ENCODE results near the gene PARD6B.
"Not testable (repeated sequence)": the region's sequence is repeated elsewhere in the genome, so short reads cannot be mapped to it uniquely, and the experiment has no call there.

The PARD6B gene

DNA sequence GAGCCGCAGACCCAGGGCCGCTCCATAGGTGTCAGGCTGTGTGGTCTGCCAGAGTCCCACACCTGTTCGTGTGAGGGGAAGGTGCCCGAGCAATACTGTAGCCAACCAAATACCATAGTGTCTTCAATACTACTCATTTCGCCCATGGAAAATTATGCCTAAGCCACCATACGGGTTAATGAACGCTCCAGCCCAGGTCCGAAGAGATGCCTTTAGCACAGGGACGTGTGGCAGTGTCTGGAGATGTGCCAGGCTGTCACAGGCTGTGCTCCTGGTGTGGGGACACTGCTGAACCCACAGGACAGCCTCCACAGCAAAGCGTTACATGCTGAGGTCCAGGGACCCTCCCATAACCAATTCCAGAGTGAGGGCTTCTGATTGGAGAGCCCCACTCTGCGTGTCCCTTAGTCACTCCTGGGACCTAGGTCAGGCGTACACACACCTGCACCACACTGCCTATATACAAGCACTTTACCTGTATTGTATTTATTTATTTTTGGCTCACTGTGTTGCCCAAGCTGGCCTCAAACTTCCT, 38.2 kb downstream of the PARD6B start:
- not testable (repeated sequence) for DNase-seq

DNA sequence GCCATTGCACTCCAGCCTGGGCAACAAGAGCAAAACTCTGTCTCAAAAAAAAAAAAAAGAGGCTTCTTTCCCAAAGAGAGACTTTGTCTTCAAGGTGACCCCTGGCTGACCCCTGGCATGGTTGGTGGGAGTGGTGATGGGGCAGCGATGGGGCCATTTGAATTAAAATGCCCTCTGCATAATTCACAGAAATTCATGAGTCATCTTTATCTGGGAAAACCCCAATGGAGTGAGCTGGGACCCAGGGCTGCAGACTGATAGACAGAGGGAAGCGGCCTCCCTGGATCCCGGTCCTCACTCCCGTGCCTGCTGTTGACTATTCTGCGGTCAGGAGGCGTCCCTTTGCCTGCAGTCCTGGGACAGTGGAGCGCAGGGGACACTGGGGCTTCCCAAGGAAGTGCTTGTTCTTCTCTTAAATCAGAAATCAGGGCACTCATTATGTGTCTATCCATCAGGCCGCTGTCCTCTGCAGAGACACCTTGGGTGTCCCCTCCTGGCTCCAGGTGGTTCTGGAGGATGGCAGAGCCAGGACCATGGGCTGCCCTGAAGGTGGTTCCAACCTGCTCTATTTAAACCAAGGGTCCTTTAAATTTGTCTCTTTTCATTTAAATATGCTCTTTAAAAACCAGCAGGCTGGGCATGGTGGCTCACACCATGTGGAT, 40.2 kb downstream of the PARD6B start:
- not testable (repeated sequence) for DNase-seq

DNA sequence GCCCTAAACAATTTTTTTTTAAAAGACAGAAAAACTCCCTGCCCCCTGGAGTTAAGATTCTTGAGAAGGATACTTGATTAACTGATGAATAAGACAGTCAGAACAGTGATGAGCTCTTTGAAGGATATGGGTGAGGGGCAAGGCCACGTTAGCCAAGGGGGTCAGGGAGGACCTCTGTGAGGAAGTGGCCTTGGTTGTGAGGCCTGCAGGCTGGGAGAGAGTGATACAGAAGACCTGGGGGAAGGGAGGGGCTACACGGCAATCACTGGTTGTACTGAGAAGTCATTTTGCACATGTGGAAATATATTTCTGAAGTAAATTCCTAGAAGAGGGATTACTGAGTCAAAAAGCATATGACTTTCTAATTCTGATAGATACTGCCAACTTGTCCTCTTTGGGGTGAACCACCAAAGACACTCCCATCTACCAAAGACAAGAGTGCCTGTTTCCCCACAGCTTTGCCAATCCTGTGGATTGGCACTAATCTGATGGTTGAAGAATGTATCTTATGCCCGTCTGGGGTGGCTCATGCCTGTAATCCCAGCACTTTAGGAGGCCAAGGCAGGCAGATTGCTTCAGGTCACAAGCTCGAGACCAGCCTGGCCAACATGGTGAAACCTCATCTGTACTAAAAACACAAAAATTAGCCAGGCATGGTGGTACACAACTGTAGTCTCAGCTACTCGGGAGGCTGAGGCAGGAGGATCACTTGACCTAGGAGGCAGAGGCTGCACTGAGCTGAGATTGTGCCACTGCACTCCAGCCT, 41.2 kb downstream of the PARD6B start:
- DNase-seq: no peak

DNA sequence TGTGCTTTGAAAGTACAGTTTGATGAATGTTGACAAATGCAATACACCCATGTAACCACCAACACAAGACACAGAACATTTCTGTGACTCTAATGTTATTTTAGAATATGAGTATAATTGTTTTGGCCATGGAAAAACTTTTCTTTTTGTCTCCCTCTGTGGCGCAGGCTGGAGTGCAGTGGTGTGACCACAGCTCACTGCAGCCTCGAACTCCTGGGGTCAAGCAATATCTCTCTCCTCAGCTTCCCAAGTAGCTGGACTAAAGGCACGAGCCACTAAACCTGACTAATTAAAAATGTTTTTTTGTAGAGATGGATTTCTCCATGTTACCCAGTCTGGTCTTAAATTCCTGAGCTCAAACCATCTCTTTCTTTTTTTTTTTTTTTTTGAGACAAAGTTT, 43.1 kb downstream of the PARD6B start:
- DNase-seq: no peak

DNA sequence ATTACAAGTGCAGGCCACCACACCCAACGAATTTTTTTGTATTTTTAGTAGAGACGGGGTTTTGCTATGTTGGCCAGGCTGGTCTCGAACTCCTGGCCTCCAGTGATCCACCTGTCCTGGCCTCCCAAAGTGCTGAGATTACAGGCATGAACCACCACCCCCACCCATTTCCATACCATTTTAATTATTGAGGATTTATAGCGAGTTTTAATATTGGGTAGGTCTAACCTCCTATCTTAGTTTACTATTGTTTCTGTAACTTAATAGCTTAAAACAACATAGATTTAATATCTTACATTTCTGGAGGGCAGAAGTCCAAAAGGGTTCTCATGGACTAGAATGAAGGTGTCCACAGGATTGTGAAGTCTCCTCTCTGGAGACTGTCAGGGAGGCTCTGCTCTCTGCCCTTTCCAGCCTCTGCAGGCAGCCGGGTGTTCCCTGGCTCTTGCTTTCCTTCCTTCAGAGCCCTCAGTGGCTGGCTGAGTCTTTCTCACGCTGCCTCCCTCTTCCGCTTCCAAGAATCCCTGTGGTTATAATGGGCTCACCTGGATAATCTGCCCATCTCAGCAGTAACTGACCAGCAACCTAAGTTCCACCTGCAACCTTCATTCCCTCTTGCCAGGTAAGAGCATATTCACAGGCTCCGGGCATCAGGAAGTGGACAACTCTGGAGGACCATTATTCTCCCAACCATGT, 44.9 kb downstream of the PARD6B start:
- no peak for DNase-seq

DNA sequence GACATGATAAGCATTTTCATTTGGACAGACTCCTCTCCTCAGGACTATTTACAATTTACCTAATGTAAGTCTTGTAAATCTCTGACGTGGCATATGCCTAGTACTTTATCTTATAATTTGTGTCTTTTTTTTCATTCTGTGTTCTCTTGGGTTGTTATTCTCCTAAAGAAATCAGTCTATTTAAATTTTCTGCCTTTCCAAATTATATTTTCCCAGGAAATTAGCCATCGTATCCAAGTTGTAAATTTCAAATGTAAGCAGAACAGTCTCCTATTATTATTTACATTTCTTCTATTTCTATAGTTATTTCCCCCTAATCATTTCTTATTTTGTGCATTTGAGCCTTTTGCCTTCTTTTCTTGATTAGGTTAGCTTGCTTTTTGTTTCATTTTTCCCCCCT, 46.0 kb downstream of the PARD6B start:
- no peak for DNase-seq

DNA sequence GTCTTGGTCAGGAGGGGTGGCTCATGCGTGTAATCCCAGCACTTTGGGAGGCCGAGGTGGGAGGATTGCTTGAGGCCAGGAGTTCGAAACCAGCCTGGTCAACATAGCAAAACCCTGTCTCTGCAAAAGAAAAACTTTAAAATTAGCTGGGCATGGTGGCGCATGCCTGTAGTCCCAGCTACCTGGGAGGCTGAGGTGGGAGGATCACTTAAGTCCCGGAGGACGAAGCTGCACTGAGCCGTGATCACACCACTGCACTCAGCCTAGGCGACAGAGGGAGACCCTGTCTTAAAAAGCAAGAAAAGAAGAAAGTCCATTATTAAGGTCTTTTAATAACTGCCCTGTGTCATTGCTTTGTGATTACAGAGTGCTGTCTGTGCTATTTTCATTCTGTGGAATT, 47.6 kb downstream of the PARD6B start:
- not testable (repeated sequence) for DNase-seq

DNA sequence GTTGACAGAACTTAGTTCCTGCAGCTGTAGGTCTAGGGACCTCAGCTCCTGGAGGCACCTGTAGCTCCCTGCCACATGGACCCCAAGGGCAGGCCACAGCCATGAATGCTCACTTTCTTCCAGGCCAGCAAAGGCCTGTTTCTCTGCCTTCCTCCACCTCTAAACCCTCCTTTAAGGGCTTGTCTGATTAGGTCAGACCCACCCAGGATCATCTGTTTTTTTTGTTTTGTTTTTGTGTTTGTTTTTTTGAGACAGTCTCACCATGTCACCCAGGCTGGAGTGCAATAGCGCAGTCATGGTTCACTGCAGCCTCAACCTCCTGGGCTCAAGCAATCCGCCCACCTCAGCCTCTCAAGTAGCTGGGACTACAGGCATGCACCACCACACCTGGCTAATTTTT, 52.0 kb downstream of the PARD6B start:
- no peak for DNase-seq

DNA sequence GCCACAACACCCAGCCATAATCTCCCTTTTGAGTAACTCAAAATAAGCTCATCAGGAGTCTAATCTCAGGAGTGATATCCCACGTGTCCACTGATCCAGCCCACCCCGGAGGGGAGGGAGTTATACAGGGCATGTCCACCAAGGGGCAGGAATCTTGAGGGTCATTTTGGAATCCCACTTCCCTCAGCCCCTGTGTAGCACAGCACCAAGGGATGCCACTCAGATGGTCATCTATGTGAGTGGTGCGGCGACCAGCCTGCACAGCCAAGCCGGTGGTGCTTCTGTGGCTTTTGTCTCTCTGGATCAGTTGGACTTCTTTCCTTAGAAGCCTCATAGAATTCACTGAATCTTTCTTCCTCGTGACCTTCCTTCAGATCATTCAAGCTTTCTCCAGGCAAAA, 52.5 kb downstream of the PARD6B start:
- no peak for DNase-seq

DNA sequence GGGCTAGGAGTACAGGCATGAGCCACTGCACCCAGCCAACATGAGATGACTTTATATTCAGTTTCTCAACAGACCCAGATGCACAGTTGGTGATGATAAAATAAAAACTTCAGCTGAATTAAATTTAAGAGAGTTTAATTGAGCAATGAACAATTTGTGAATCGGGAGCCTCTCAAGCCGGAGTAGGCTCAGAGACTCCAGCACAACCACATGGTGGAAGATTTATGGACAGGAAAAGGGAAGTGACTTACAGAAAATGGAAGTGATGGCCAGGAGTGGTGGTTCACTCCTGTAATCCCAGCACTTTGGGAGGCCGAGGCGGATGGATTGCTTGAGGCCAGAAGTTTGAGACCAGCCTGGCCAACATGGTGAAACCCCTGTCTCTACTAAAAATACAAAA, 53.1 kb downstream of the PARD6B start:
- DNase-seq: no peak

DNA sequence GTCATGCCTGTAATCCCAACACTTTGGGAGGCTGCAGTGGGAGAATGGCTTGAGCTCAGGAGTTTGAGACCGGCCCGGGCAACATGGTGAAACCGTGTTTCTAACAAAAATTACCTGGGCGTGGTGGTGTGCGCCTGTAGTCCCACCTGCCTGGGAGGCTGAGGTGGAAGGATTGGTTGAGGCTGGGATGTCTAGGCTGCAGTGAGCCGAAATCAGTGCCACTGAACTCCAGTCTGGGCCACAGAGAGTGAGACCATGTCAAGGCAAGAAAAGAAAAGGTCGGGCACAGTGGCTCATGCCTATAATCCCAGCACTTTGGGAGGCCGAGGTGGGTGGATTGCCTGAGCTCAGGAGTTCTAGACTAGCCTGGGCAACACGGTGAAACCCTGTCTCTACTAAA, 55.3 kb downstream of the PARD6B start:
- no peak for DNase-seq

DNA sequence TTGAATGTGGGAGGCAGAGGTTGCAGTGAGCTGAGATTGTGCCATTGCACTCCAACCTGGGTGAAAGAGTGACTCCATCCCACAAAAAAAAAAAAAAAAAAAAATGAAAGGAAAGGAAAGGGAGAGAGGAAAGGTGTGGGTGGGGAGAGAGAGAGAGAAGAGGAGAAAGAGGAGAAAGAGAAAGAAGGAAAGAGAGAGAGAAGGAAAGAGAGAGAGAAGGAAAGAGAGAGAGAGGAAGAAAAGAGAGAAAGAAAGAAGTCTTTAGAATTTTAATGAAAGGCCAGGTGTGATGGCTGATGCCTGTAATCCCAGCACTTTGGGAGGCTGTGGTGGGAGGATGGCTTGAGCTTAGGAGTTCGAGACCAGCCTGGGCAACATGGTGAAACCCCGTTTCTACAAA, 55.8 kb downstream of the PARD6B start:
- no peak for DNase-seq

DNA sequence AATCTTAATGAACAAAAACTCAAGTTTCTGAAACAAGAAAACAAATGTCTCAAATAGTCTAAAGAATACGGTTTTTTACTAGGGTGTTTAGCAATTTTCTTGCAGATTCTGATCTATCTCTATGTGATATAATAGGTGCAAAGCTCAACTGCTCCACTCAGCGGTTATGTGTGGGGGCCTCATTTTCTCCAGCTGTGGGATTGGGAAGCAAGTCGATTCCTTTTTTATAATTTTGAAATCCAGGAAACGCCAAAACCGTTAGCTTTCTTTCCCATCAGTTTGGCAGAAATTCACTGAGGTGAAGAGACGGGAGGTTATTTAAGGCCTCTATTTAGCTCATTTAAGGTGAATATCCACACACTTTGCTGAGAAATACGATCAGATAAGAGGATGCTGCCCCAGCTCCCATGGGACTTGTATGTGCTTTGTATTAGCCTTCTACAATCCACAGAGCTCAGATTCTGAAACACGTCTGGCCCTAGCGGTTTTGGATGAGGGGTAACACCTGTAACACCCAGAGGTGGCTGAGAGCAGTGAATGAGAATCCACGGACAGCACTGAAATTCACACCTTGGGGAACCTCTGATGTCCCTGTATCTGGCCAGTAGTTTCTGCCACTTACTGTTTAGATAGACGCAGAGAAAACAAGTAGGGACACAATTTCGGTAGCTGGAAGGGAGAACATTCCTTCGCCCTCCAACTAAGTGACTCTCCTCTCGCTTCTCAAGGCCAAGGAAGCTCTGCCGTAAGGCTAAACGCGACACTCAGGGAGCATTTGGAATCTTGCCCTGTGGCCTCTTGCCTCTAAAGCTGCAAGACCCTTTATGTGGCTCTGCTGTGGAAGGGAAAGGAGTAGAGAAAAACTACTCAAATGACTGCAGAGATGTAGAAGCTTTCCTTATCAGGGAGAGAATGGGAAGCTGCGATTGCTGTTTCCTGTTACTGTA, 56.9 kb downstream of the PARD6B start:
- peak in 10 of 58 donors; percentile 1 to 37 (median 15) for DNase-seq

DNA sequence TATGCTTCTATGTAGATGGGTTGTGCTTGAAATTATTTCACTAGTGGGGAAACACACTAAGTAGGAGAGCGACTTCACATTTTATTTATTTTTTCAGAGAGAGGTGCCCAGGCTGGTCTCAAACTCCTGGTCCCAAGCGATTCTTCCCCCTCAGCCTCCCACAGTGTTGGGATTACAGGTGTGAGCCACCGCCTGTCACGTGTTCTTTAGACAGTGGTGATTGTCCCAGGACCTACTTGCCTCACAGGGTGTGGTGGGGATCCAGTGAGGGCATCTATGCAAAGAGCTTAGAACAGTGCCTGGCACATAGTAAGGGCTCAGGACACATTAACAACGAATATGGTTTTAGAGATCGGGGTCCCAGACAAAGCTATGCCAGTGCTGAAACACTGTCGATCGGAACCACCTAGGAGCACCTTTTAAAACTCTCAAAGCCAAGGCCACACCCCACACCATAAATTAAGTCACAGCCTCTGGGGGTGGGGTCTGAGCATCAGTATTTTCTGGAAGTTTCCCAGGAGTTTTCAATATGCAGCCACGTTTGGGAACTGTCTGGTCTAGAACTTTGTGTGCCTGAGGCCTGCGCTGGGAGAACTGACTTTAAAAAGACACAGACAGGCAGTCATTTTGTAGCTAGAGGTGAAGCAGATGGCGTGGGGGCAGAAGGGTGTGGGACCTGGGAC, 58.7 kb downstream of the PARD6B start:
- DNase-seq: no peak

DNA sequence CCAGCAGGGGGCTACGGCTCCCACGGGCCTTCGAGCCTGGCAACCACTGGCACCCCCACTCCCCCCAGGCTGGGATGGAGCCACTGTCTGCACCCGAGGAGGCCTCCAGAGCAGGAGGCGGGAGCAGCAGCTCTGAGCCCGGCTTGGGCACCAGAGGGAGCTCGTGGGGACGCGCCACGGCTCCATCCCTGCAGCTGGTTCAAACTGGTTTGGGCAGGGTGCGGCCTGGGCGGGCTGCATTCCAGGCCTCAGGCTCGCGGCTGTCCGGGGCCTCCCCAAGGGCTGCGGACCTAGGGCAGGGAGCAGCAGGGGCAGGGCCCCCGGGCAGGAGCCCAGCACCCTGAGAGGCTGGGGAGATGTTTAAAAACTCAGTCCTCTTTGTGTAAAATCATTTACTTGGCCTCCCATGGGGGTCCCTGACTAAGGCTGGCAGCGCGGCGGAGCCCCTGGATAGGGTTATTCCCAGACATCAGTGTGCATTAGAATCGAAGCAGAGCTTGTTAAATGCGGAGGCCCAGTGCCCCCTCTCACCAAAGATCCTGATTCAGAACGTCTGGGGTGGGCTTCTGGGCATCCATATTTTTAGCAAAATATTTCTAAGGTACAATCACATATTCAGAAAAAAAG, 59.4 kb downstream of the PARD6B start:
- peak in 56 of 58 donors; percentile 28 to 89 (median 76) for DNase-seq

DNA sequence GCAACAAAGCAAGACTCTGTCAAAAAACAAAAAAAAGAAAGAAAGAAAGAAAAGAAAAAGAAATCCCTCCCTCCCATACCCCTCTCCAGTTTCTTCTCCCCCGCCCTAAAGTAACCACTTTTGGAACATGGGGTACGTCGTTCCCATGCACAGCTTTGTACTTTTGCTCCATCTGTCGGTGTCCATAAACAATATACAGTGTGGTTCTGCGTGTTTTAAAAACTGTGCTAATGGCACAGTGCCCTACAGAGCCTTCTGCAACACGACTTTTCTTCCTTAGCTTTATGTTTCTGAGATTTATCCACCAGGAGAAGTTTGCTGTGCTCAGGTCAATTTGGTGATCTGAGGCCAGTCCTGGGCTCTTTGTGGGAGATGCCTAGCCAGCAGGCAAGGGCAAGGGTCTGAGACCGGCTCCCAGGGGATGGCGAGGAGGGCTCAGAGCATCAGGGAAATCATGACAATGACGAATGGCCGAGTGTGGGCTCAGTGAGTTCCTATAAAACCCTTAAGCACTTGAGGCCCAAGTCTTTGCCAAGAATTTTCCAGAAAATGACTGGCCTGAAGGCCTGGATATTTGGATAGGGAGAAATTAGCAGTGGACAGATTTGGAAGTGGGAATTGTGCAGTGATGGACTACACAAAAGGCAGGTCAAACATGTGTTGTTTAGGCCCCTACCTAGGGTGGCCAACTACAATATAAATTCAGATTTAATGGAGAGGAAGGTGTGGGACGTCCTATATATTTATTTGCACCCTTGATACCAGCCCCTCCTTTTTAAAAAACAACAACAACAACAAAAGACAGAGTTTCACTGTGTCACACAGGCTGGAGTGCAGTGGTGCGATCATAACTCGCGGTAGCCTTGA, 61.6 kb downstream of the PARD6B start:
- peak in 10 of 58 donors; percentile 8 to 41 (median 20) for DNase-seq

DNA sequence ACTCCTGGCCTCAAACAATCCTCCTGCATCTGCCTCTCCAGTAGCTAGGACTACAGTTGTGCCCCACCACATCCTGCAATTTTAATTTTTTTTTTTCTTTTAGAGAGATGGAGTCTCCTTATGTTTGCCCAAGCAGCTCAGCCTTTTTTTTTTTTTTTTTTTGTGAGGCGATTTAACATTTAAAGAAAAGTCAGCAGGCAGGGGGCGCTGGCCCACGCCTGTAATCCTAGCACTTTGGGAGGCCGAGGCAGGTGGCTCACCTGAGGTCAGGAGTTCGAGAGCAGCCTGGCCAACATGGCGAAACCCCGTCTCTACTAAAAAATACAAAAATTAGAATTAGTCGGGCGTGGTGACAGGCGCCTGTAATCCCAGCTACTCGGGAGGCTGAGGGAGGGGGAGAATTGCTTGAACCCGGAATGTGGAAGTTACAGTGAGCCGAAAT, 62.2 kb downstream of the PARD6B start:
- DNase-seq: not testable (repeated sequence)

DNA sequence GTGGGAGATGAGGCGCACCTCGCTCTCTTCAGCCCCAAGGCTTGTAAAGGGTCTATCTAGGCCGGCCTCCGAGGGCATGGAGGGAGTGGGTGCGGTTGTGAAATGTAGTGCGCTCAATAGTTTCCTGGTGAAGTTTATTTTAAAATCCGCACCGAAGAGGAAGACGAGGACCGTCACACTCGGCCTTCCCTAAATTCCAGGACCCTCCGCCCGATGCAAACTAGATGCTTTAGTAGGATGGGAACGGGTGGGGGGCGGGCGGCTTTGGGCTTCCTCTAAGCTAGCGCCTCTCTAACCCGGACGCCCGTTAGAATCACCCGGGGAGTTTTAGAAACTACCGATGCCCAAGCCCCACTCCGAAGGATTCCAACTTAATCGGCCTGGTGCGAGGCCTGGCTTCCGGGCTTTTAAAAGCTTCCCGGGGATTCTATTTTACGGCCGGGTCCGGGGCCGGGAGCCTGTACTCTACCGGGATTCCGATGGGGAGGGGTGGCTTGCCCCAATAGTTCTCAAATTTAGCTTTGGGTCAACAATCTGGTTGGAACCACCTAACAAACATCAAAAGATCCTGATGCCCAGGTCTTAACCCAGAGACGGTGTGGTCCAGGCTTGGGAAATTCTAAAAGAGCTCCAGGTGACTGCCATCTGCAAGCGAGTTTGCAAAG, 62.9 kb downstream of the PARD6B start:
- DNase-seq: peak in 3 of 58 donors; percentile 29 to 47 (median 39)

Data from anterior cingulate cortex (tissue), 58 donors.